ENCODE measurements around the gene CAMK1D. TPM values are rescaled to one million over a fixed set of nuclear protein-coding genes. Genes with fewer than 3 reads are reported as not detected.
"Not testable (repeated sequence)": the region's sequence is repeated elsewhere in the genome, so short reads cannot be mapped to it uniquely, and the experiment has no call there.

CAMK1D gene
- total RNA-seq, 1 donor from 2014 or later, result 1.0 TPM

DNA sequence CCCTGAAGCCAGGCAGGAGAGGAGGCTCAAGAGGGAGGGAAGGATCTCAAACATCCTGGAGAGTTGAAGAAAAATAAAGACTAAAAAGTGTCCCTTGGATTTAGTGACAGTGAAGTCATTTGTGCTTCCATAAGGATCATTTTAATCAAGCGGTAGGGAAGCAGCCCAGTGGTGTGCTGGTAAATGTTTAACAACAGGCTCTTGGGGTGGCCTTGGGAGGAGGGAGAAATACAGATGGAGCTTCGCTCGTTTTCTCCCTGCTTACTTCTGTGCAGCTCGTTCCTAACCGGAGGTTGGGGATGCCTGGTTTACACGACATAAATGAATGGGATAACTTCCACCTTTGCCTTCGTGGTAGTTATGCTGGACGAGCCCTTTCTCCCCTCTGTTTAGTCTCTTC is 140.0 kb downstream of the CAMK1D start:
- no peak overlapping the region for H3K4me3 ChIP-seq (ENCODE audit: low read depth, low read length)
- TF ChIP-seq, protein P1, sequence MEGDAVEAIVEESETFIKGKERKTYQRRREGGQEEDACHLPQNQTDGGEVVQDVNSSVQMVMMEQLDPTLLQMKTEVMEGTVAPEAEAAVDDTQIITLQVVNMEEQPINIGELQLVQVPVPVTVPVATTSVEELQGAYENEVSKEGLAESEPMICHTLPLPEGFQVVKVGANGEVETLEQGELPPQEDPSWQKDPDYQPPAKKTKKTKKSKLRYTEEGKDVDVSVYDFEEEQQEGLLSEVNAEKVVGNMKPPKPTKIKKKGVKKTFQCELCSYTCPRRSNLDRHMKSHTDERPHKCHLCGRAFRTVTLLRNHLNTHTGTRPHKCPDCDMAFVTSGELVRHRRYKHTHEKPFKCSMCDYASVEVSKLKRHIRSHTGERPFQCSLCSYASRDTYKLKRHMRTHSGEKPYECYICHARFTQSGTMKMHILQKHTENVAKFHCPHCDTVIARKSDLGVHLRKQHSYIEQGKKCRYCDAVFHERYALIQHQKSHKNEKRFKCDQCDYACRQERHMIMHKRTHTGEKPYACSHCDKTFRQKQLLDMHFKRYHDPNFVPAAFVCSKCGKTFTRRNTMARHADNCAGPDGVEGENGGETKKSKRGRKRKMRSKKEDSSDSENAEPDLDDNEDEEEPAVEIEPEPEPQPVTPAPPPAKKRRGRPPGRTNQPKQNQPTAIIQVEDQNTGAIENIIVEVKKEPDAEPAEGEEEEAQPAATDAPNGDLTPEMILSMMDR (conservative IDR thresholded peaks at IDR 0.05; ENCODE audit: low read depth, low read length), result no peak
- no peak for DNase-seq (ENCODE audit: low read depth)

DNA sequence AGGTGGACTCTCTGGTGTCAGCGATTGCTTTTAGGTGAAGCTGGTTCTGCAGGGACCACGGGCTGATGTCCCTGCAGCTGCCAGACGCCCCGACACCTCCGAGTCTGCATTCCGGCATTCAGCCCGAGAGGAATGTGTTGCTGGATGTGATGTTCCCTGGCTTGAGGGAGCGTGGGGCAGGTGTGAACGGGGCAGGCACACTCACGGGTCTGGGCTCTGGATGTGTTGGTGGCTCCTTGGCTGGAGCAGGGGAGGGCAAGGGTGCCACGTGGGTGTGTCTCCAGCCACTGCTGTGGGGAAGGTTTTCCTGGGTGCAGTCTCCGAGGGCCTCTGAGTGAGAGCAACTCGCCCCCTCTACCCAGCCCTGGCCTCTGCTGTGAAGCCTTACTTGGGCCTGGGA is 140.5 kb downstream of the CAMK1D start:
- no peak for DNase-seq (ENCODE audit: low read depth)
- TF ChIP-seq, protein P1 (conservative IDR thresholded peaks at IDR 0.05; ENCODE audit: low read depth, low read length), result no peak
- no peak overlapping the region for H3K4me3 ChIP-seq (ENCODE audit: low read depth, low read length)

DNA sequence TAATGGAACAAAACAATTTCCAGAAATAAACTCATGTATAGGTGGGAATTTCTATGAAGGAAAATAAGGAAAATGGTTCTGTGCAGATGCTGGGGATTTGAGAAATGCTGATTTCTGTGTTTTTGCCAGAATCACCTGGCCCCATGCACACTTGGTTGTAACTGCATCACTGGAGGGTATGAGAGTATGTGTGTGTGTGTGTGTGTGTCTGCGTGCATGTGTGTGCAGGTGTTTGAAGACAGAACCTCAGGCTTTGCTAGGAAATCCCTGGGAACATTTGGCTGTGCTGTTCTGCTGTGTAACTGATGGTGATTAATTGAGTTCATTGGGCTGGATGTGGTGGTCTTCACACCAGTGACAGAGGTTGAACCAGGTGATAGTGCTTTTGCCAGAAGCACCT is 141.6 kb downstream of the CAMK1D start:
- DNase-seq (ENCODE audit: low read depth), result no peak
- no peak overlapping the region for H3K4me3 ChIP-seq (ENCODE audit: low read depth, low read length)
- TF ChIP-seq, protein P1 (conservative IDR thresholded peaks at IDR 0.05; ENCODE audit: low read depth, low read length), result no peak

DNA sequence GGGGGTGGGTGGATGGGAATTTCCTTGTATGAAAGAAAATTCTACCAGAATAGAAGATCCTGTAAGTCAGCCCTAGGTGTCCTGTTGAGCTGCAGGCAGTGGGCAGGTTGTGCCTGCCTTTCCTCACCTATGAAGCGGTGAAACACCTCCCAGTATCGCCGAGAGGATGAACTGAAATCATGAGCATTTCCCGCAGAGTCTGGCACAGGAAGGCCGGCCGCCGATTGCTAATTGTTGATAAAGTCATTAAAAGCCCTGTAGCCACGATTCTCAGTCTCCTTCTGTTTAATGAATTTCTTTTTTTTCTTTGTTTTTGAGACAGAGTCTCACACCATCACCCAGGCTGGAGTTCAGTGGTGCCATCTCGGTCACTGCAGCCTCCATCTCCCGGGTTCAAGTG is 142.1 kb downstream of the CAMK1D start:
- no peak overlapping the region for H3K4me3 ChIP-seq (ENCODE audit: low read depth, low read length)
- TF ChIP-seq, protein P1 (conservative IDR thresholded peaks at IDR 0.05; ENCODE audit: low read depth, low read length), result no peak
- DNase-seq (ENCODE audit: low read depth), result no peak

DNA sequence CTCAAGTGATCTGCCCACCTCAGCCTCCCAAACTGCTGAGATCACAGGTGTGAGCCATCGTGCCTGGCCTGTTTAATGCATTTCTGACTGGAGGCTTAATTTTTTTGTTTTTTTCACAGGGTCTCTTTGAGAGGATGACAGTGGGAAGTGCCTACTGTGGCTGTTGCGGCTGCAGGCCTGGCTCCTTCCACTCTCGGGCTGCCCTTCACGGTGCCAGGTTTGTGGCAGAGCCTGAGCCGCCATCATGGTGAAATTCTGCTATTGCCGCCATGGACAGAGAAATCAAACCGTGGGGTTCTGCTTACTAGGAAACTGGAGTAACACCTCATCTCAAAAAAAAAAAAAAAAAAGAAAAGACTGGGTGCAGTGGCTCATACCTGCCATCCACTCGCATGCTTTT is 142.7 kb downstream of the CAMK1D start:
- H3K4me3 ChIP-seq (ENCODE audit: low read depth, low read length), result no peak overlapping the region
- TF ChIP-seq, protein P1 (conservative IDR thresholded peaks at IDR 0.05; ENCODE audit: low read depth, low read length), result no peak
- DNase-seq (ENCODE audit: low read depth), result no peak

DNA sequence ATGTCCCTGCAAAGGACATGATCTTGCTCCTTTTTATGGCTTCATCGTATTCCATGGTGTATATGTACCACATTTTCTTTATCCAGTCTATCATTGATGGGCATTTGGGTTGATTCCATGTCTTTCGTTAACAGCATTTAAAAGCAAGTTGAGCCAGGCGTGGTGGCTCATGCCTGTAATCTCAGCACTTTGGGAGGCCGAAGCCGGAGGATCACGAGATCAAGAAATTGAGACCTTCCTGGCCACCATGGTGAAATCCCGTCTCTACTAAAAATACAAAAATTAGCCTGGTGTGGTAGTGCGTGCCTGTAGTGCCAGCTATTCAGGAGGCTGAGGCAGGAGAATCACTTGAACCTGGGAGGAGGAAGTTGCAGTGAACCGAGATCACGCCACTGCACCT is 147.7 kb downstream of the CAMK1D start:
- H3K4me3 ChIP-seq (ENCODE audit: low read depth, low read length); DNase-seq (ENCODE audit: low read depth): not testable (repeated sequence)

DNA sequence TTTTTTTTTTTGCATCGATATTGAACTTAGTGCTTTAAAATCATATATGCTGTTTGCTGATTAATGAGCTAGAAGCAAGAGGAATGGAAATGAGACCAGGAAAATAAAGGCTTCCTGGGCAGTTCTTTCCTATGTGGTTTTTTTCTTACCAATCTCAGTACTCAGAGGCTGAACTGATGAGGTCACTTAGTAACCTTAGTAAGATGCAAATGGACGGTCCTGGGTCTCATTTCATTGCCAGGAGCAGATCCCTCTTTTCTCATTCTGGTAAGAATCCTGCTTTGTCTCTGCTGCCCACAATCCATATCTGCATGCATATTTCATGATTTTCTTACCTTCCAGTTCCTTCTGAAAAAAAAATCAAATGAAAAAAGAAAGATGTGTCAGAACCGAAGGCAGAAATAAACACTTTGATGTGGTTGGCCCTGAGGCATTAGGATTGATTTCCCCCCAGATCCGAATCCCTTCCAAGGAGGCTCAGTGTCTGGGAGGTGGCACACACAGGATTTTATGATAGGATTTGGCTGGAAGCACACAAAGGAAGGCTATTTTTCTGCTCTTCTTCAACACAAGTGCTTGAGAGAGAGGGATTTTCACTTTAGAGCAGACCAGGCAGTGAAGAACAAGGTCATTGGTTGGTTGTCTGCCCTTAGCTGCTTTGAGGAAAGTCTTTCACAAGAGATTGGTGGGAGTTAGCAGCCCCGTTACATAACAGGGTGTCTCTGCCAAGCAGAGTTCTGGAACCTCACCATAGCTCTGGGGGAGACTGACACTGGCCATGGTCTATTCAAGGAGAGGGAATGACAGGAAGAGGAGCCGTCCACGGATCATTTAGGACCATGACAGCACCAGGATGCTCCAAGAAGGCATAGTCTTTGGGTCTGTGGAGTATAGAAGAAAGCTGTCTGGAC is 150.0 kb downstream of the CAMK1D start:
- TF ChIP-seq, protein P1 (conservative IDR thresholded peaks at IDR 0.05; ENCODE audit: low read depth, low read length), result no peak
- DNase-seq (ENCODE audit: low read depth), result no peak
- no peak overlapping the region for H3K4me3 ChIP-seq (ENCODE audit: low read depth, low read length)

All from epithelial cell of proximal tubule (primary cell).